Endothelial cell (in vitro differentiated cells): Measurements from ENCODE around the gene OR52N5. TPM values are rescaled to one million over a fixed set of nuclear protein-coding genes. Genes with fewer than 3 reads are reported as not detected.

ENCODE experiments used
- DNase-seq: peaks from one replicate; pipeline ENCODE4 v3.0.0; 2021; ENCODE audit warnings: low spot score
- H3K27ac Mint-ChIP-seq: one replicate; pipeline ENCODE4 v1.8.0; 2021; ENCODE audit warnings: mixed read lengths, inconsistent platforms; ENCODE audit not compliant: unreplicated experiment
- H3K27me3 Mint-ChIP-seq: one replicate; pipeline ENCODE4 v1.8.0; 2021; ENCODE audit warnings: mild to moderate bottlenecking, moderate library complexity, mixed read lengths, inconsistent platforms; ENCODE audit not compliant: unreplicated experiment
- H3K36me3 Mint-ChIP-seq: one replicate; pipeline ENCODE4 v1.8.0; 2021; ENCODE audit warnings: mild to moderate bottlenecking, low read depth, mixed read lengths, inconsistent platforms; ENCODE audit not compliant: unreplicated experiment
- H3K4me1 Mint-ChIP-seq: one replicate; pipeline ENCODE4 v1.8.0; 2021; ENCODE audit warnings: mild to moderate bottlenecking, mixed read lengths, inconsistent platforms; ENCODE audit not compliant: unreplicated experiment
- H3K4me3 Mint-ChIP-seq: one replicate; pipeline ENCODE4 v1.8.0; 2021; ENCODE audit warnings: mild to moderate bottlenecking, mixed read lengths, inconsistent platforms; ENCODE audit not compliant: unreplicated experiment
- H3K9me3 Mint-ChIP-seq: one replicate; pipeline ENCODE4 v1.8.0; 2021; ENCODE audit warnings: mixed read lengths, inconsistent platforms; ENCODE audit not compliant: unreplicated experiment
- CTCF ChIP-seq: fragments of 200-600 bp; sonication (generic); IDR thresholded peaks from one replicate; pipeline ENCODE4 v1.5.0; 2021; ENCODE audit warnings: antibody characterized with exemption; ENCODE audit not compliant: unreplicated experiment
- total RNA-seq: library from RNA; stranded (reverse); fragmentation: NEBNext Ultra II Directional; extraction: Animal tissue kit (Norgen Biotek cat#: 25700); gene quantifications from one replicate; pipeline ENCODE4 v1.2.1, GENCODE V29; 2021; ENCODE audit not compliant: unreplicated experiment

OR52N5 gene
- total RNA-seq, 1 donor from 2014 or later: 6.8 TPM

DNA sequence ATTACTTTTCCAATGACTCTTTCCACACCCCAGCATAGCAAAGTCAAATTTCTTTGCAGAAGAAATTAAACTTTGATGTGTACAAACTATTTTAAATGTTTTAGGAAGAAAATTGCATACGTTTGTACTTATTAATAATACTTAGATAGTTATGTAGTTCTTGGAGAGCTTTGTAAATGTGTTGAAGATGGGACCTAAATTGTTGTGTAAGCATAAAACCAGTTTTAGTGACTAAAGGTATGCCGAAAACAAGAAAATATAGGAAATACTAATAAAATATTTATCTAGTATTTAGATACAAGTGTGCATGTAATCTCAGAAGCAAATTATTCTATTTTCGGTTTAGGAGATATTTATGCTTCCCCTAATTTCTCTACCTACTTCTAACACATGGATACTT, 33.3 kb downstream of the OR52N5 start:
- no peak overlapping the region for H3K4me3 Mint-ChIP-seq
- H3K36me3 Mint-ChIP-seq: no peaks in the 10 kb centered on the region
- DNase-seq: no peak
- H3K27ac Mint-ChIP-seq: no peak overlapping the region
- no peaks in the 10 kb centered on the region for H3K9me3 Mint-ChIP-seq
- no peaks in the 10 kb centered on the region for H3K27me3 Mint-ChIP-seq
- no peak for TF ChIP-seq CTCF
- H3K4me1 Mint-ChIP-seq: no peaks in the 10 kb centered on the region

GRCh38 chr11:5746614-5747013, 36.5 kb downstream of the OR52N5 start:
- no peak for DNase-seq
- Mint-ChIP-seq H3K36me3 (no peaks in the 10 kb centered on the region), H3K27me3 (no peaks in the 10 kb centered on the region), H3K27ac (no peak overlapping the region), H3K9me3 (no peaks in the 10 kb centered on the region), H3K4me1 (peaks cover 24% of the 10 kb centered on the region), H3K4me3 (no peak overlapping the region)
- no peak for TF ChIP-seq CTCF

- no peaks in the 10 kb centered on the region for H3K9me3 Mint-ChIP-seq
- peaks cover 5% of the 10 kb centered on the region for H3K36me3 Mint-ChIP-seq
- no peak for DNase-seq
- no peak overlapping the region for H3K27ac Mint-ChIP-seq
- H3K27me3 Mint-ChIP-seq: no peaks in the 10 kb centered on the region
- H3K4me3 Mint-ChIP-seq: no peak overlapping the region
- no peak for TF ChIP-seq CTCF
- H3K4me1 Mint-ChIP-seq: peaks cover 42% of the 10 kb centered on the region
Measured at GRCh38 chr11:5738431-5738830, 44.7 kb downstream of the OR52N5 start.

DNA sequence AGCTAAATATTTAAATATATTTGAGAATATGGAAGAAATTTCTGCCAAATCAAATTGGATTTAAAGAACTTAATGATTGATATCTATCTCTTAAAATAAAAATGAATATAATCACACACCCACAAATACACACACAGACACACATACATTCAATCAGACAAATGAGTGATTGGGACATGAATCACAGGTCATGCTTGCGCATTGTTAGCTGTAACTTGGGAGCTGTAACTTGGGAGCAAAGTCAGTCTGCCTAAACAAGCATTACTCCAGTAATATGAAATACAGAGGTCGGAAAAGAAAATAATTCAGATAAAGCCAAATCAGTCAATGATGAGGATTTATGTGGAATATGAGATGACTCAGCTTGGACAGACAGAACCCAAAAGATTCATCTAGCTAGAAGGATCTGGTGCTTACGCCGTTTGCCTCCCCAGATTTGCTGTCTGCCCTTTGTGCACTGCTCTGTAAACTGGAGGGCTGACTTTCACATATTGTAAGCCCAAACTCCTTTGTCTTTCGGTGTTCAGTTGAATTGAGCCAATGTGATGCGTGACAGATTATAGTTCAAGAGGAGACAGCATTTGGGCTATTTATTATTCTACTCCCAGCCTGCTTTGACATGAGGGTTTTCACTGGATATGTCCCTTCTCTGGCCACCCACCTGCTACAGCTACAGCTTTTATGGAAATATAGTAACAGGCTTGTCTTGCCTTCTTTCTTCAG, 45.3 kb downstream of the OR52N5 start:
- no peak for TF ChIP-seq CTCF
- peaks cover 36% of the 10 kb centered on the region for H3K4me1 Mint-ChIP-seq

GRCh38 chr11:5737091-5737490, 46.1 kb downstream of the OR52N5 start:
- H3K36me3 Mint-ChIP-seq: peaks cover 5% of the 10 kb centered on the region

More for the DNA sequence above, 45.3 kb downstream of the OR52N5 start:
- Mint-ChIP-seq H3K9me3 (no peaks in the 10 kb centered on the region), H3K27ac (no peak overlapping the region), H3K4me3 (no peak overlapping the region), H3K36me3 (peaks cover 5% of the 10 kb centered on the region), H3K27me3 (no peaks in the 10 kb centered on the region)
- no peak for DNase-seq

More at GRCh38 chr11:5737091-5737490, 46.1 kb downstream of the OR52N5 start:
- Mint-ChIP-seq H3K4me3 (no peak overlapping the region), H3K27me3 (no peaks in the 10 kb centered on the region), H3K9me3 (no peaks in the 10 kb centered on the region), H3K27ac (no peak overlapping the region), H3K4me1 (peaks cover 30% of the 10 kb centered on the region)
- no peak for TF ChIP-seq CTCF
- no peak for DNase-seq
